Thymus (tissue), 11 donors: ENCODE measurements around the gene RCAN1. TPM values are rescaled to one million over a fixed set of nuclear protein-coding genes. Genes with fewer than 3 reads are reported as not detected.
"Not testable (repeated sequence)": the region's sequence is repeated elsewhere in the genome, so short reads cannot be mapped to it uniquely, and the experiment has no call there.

Source experiments
- DNase-seq, 9 donors: peaks; one replicate each; pipeline ENCODE4 v3.0.0-alpha.2; 2013; ENCODE audit warnings: low spot score in 9 of 9, low read depth in 6 of 9, missing footprints in 1 of 9
- H3K27ac ChIP-seq, 2 donors: one replicate each; pipeline ENCODE4 v1.5.1; 2013; ENCODE audit warnings: control low read depth in 1 of 2, low read depth in 1 of 2, low read length in 1 of 2, mild to moderate bottlenecking in 1 of 2, moderate library complexity in 1 of 2
- H3K27me3 ChIP-seq, 2 donors: one replicate each; pipeline ENCODE4 v1.5.1; 2013; ENCODE audit warnings: low read length in 1 of 2; ENCODE audit not compliant: control insufficient read depth in 2 of 2, insufficient read depth in 1 of 2
- H3K36me3 ChIP-seq, 2 donors: one replicate each; pipeline ENCODE4 v1.5.1; 2013; ENCODE audit warnings: low read length in 1 of 2, mild to moderate bottlenecking in 1 of 2, moderate library complexity in 1 of 2; ENCODE audit not compliant: control insufficient read depth in 2 of 2, insufficient read depth in 2 of 2
- H3K4me1 ChIP-seq, 2 donors: one replicate each; pipeline ENCODE4 v1.5.1; 2013; ENCODE audit warnings: low read length in 2 of 2; ENCODE audit not compliant: control insufficient read depth in 2 of 2, insufficient read depth in 2 of 2
- H3K4me3 ChIP-seq, 2 donors: one replicate each; pipeline ENCODE4 v1.5.1; 2013; ENCODE audit warnings: low read length in 2 of 2, control low read depth in 1 of 2, mild to moderate bottlenecking in 1 of 2
- H3K9me3 ChIP-seq, 2 donors: one replicate each; pipeline ENCODE4 v1.5.1; 2013; ENCODE audit warnings: low read length in 1 of 2, mild to moderate bottlenecking in 1 of 2; ENCODE audit not compliant: control insufficient read depth in 2 of 2, insufficient read depth in 1 of 2
- WGBS: extraction: QIAGEN DNeasy Blood & Tissue Kit; methylation state at CpG from one replicate; pipeline ENCODE4 v1.1.7; 2013; 5-methylcytosine and 5-hydroxymethylcytosine counted together
- polyA plus RNA-seq: library from polyadenylated mRNA; stranded (reverse); fragments of 200-250 nt; gene quantifications from one replicate; pipeline ENCODE4 v1.2.3, GENCODE V29; 2013
- total RNA-seq: library from RNA; stranded (reverse); fragments of 120-200 nt; gene quantifications from one replicate; pipeline ENCODE4 v1.2.4, GENCODE V29; 2013
- donor health status: healthy.

RCAN1 gene
- total and polyA plus RNA-seq, 2 donors: 37.9 to 41.7 TPM

DNA sequence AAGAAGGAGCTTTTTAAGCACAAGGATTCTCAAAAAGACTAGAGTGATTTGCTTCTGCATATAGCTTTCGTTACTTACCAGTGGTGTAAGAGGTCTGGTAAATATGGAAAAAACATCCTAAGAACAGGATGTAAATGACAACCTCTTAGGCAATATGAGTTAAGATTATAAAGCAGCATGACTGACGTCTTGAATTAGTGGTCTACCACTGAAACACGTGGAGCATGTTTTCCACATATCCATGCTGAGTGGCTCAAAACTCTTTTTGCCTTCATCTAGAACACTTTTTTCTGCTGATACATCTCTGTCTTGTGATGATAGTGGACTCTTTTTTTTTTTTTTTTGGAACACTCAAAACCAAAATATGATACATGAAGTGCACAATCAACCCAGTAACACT, 44.6 kb downstream of the RCAN1 start:
- Histone ChIP-seq H3K27ac (no peak overlapping the region), H3K9me3 (peaks cover 0 to 2% of the 10 kb centered on the region in 2 donors), H3K36me3 (peaks cover 11 to 14% of the 10 kb centered on the region in 2 donors), H3K4me3 (no peak overlapping the region), H3K4me1 (peaks cover 0 to 3% of the 10 kb centered on the region in 2 donors), H3K27me3 (no peaks in the 10 kb centered on the region)
- DNase-seq: no peak
- 57% methylated on average over 3 of the region's 3 CpGs for WGBS

DNA sequence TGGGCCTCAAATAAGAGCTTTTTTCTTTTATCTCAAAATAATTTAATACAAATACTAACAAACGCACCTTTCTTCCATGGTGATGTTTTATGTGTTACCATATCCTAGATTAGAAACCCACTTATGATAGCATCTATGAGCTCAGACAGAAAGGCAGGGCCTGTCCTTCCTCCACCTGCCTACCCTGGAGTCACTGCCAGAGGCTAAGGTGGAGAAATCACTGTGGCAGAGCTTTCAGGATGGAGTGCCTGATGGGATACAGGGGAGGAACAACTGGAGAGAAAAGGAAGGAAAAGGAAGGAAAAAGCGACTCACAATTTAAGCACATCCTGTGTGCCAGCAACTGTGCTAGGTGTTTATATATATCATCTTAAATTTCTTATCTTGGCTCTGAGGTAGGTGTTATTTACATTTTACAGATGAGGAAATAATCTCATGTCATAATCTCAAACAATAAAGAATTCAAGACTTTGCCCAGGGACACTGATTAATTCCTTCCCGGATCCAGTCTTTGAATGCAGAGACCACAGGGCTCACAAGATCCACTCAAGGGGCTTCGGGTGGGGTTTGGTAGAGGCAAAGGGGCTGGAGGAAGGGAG, 45.4 kb downstream of the RCAN1 start:
- no peaks in the 10 kb centered on the region for H3K27me3 ChIP-seq
- H3K27ac ChIP-seq: no peak overlapping the region
- H3K36me3 ChIP-seq: peaks cover 11 to 14% of the 10 kb centered on the region in 2 donors
- H3K4me3 ChIP-seq: no peak overlapping the region
- 99% methylated on average over 4 of the region's 4 CpGs for WGBS
- no peak for DNase-seq
- H3K4me1 ChIP-seq: no peaks in the 10 kb centered on the region
- peaks cover 0 to 2% of the 10 kb centered on the region in 2 donors for H3K9me3 ChIP-seq

DNA sequence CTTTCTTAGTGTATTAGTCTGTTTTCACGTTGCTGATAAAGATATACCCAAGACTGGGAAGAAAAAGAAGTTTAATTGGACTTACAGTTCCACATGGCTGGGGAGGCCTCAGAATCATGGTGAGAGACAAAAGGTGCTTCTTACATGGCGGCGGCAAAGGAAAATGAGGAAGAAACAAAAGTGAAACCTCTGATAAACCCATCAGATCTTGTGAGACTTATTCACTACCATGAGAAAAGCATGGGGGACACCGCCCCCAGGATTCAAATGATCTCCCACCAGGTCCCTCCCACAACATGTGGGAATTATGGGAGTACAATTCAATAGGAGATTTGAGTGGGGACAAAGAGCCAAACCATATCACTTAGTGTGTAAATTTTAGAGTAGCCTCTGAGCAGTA, 46.1 kb downstream of the RCAN1 start:
- not testable (repeated sequence) for H3K4me3 ChIP-seq, DNase-seq, H3K4me1 ChIP-seq, H3K27me3 ChIP-seq, H3K9me3 ChIP-seq, H3K27ac ChIP-seq
- 100% methylated on average over 4 of the region's 4 CpGs for WGBS
- peaks cover 14 to 15% of the 10 kb centered on the region in 2 donors for H3K36me3 ChIP-seq

DNA sequence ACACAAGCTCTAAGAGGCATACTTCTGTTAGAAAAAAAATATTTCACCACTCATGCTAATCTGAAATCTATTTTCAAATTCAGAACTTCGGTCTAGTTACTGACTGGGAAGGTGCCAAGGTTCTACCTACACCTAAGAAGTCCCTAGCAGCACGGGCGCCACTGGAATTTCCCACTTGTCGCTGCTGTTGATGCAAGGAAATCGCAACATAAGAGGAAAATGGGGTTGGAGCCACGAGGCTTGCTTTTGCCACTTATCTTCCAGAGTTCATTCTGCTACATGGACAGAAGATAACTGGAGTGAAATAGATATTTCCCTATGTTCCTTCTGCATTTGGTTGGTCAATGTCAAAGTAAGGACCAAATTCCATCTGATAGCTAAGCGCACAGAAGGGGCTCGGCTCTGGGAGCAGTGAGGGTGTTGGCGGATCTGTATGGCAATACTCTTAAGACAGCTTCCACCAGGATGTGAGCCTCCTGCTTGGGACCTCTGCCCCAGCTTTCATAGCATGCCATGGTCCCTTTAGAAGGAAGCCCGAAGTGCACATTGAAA, 47.2 kb downstream of the RCAN1 start:
- Histone ChIP-seq H3K27ac (no peak overlapping the region), H3K27me3 (no peaks in the 10 kb centered on the region)
- DNase-seq: no peak

DNA sequence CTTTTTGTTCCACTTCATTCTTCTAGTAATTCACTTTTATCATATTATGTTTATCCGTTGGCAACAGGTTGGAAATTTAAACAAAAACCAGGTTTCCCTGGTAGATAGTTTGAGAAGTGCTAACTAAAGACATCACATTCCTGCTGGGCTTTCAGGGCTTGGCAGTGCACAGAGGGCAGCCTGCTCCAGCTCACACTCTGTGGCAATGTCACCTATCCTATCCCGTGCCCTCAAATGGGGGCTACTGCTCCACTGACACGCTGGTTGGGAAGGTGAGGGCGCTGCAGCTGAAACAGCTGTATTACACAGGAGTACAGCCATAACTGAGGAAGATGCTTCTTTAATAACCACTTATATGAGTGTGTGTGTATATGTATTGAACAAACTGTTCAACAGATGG, 49.7 kb downstream of the RCAN1 start:
- 98% methylated on average over 4 of the region's 4 CpGs for WGBS
- Histone ChIP-seq H3K36me3 (peaks cover 15 to 18% of the 10 kb centered on the region in 2 donors), H3K9me3 (peaks cover 0 to 2% of the 10 kb centered on the region in 2 donors), H3K4me1 (no peaks in the 10 kb centered on the region), H3K4me3 (no peak overlapping the region), H3K27ac (no peak overlapping the region), H3K27me3 (no peaks in the 10 kb centered on the region)
- no peak for DNase-seq

More for the DNA sequence above, 47.2 kb downstream of the RCAN1 start:
- WGBS: 96% methylated on average over 10 of the region's 10 CpGs
- peaks cover 15 to 18% of the 10 kb centered on the region in 2 donors for H3K36me3 ChIP-seq
- no peak overlapping the region for H3K4me3 ChIP-seq
- peaks cover 0 to 2% of the 10 kb centered on the region in 2 donors for H3K9me3 ChIP-seq
- H3K4me1 ChIP-seq: no peaks in the 10 kb centered on the region

DNA sequence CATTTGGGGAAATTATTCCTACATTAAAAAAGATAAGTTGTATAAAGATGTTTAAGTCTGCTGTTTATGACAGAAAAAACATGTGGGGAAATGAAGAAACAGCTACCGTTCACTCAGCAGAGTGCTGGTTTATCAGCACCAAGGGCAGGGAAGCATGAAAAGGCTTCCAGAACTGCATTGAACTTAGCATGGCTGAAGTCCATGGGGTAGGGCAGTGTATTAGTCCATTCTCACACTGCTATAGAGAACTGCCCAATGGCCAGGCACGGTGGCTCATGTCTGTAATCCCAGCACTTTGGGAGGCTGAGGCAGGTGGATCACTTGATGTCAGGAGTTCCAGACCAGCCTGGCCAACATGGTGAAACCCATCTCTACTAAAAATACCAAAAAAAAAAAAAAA, 51.5 kb downstream of the RCAN1 start:
- H3K4me3 ChIP-seq, H3K27me3 ChIP-seq, H3K4me1 ChIP-seq, H3K27ac ChIP-seq, H3K9me3 ChIP-seq, DNase-seq: not testable (repeated sequence)
- H3K36me3 ChIP-seq: peaks cover 12 to 15% of the 10 kb centered on the region in 2 donors
- 98% methylated on average over 2 of the region's 2 CpGs for WGBS

DNA sequence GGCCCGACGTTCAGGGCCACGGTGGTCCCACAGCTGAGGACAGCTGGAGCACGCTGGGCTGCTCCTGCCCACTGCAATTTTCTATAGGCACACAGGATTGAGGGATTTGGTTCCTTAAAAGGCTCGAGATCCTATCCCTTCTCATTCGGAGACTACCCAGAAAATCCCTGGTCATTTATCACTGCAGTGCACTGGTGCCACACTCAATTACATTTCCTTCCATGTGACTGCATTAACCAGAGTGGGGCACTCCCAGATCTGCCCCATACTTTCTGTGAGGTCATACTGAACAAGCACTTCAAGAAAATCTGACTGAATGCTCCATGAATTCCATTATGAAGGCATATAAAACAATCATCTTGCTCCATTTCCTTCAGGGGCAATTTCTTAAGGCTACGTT, 53.1 kb downstream of the RCAN1 start:
- Histone ChIP-seq H3K27ac (no peak overlapping the region), H3K4me3 (no peak overlapping the region), H3K4me1 (no peaks in the 10 kb centered on the region), H3K36me3 (peaks cover 11 to 12% of the 10 kb centered on the region in 2 donors), H3K9me3 (no peaks in the 10 kb centered on the region), H3K27me3 (no peaks in the 10 kb centered on the region)
- 94% methylated on average over 7 of the region's 7 CpGs for WGBS
- no peak for DNase-seq

DNA sequence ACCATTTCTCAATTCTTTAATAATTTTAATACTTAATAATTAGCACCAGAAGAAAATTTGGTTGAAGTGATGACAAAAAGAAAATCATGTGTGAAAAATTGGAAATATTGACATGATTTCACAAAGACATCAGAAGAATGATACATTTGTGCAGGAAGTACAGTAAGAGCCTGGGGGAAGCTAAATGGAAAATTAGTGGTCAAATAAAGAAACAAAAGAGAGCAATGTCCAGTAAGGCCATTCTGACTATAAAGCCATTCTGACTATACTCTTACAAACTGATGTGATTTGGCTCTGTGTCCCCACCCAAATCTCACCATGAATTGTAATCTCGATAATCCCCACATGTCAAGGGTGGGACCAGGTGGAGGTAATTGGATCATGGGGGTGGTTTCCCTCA, 54.3 kb downstream of the RCAN1 start:
- Histone ChIP-seq H3K9me3 (no peaks in the 10 kb centered on the region), H3K27me3 (no peaks in the 10 kb centered on the region)
- 0% methylated on average over 1 of the region's 1 CpG for WGBS

DNA sequence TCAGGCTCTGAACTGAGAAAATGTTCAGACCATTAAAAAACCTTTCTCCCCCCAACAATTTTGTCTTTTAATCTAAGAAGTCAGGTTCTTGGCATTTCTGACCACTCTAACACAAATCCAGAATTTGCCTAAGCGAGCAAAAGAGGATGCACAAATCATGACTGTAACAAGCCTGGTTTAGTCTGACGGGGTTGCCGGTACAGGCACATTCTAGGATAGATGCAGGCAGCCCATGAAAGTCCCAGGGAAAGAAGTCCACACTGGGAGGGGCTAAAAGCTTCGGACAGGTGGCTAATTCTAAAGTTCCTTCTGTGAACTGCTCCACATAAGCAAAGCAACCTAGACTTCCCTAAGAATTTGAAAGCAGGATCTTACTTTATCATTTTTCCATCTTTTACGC, 54.9 kb downstream of the RCAN1 start:
- 97% methylated on average over 5 of the region's 5 CpGs for WGBS
- no peak overlapping the region for H3K27ac ChIP-seq
- H3K4me1 ChIP-seq: no peaks in the 10 kb centered on the region
- H3K4me3 ChIP-seq: no peak overlapping the region
- peaks cover 0 to under 1% of the 10 kb centered on the region in 2 donors for H3K9me3 ChIP-seq
- no peaks in the 10 kb centered on the region for H3K27me3 ChIP-seq
- DNase-seq: no peak
- peaks cover 4% of the 10 kb centered on the region in 2 donors for H3K36me3 ChIP-seq

More for the DNA sequence above, 54.3 kb downstream of the RCAN1 start:
- H3K36me3 ChIP-seq: peaks cover 4% of the 10 kb centered on the region in 2 donors
- H3K27ac ChIP-seq: no peak overlapping the region
- no peak for DNase-seq
- H3K4me1 ChIP-seq: no peaks in the 10 kb centered on the region
- no peak overlapping the region for H3K4me3 ChIP-seq
